WERI-Rb-1 (cell line): ENCODE data around the gene FAT1.

Experiments used
- DNase-seq: peaks from one replicate; pipeline ENCODE4 v3.0.0-alpha.2; 2020
- H3K27ac ChIP-seq: fragments of 250-450 bp; sonication (Bioruptor Pico); 2 replicates; pipeline ENCODE4 v1.5.1; 2020; ENCODE audit warnings: mild to moderate bottlenecking, moderate library complexity
- H3K27me3 ChIP-seq: fragments of 250-450 bp; sonication (Bioruptor Pico); 2 replicates; pipeline ENCODE4 v1.5.1; 2021; ENCODE audit warnings: mild to moderate bottlenecking, low read depth, moderate library complexity; ENCODE audit not compliant: insufficient read depth, severe bottlenecking
- H3K36me3 ChIP-seq: fragments of 250-450 bp; sonication (Bioruptor Pico); 2 replicates; pipeline ENCODE4 v1.5.1; 2020; ENCODE audit warnings: mild to moderate bottlenecking, moderate library complexity
- H3K4me3 ChIP-seq: 2 replicates; pipeline ENCODE4 v1.5.1; 2011; ENCODE audit warnings: low read depth, mild to moderate bottlenecking, control low read depth, low read length
- H3K9me3 ChIP-seq: fragments of 250-450 bp; sonication (Bioruptor Pico); 2 replicates; pipeline ENCODE4 v1.5.1; 2021; ENCODE audit warnings: mild to moderate bottlenecking, moderate library complexity; ENCODE audit not compliant: severe bottlenecking
- TF ChIP-seq, protein P1 (sequence below): IDR thresholded peaks from 2 replicates; pipeline ENCODE4 v1.5.1; 2011; ENCODE audit warnings: low read depth, mild to moderate bottlenecking, control low read depth, inconsistent platforms, low read length

Gene FAT1

DNA sequence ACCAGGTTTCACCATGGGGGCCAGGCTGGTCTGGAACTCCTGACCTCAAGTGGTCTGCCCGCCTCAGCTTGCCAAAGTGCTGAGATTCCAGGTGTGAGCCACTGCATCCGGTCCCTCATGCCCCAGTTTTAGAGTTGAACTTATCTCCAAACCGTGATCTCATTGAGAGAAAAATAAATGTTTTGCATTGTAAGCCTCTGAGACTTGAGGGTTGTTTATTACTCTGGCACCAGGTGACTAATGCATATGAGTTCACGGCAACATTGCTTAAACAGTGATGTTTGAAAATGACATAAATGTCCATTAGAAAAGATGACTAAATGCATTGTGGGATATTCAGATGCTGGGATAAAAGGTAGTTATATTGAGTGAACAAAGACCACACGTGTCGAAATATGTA, 22.9 kb upstream of the FAT1 start:
- no peak for DNase-seq
- peaks cover 100% of the 10 kb centered on the region for H3K27me3 ChIP-seq

DNA sequence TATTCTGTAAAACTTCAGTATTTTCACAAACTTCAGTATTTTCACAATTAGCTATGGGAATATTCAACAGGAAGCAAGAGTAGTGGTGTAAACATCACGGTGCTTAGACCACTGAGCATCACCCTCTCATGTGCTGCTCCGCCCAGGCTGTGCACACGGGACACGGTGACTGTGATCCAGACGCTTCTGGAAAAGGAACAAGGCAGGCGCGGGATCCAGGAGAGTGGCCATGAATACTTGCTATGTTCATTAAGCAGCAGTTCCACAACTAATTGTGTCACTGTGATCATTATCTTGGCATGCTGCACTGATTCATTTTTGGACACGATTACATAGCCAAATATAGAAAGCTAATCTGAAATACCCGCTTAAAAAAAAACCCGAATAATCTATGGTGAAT, 19.6 kb upstream of the FAT1 start:
- H3K9me3 ChIP-seq = peaks cover 3% of the 10 kb centered on the region
- H3K36me3 ChIP-seq = no peaks in the 10 kb centered on the region
- peaks cover 95% of the 10 kb centered on the region for H3K27me3 ChIP-seq
- TF ChIP-seq, protein P1, sequence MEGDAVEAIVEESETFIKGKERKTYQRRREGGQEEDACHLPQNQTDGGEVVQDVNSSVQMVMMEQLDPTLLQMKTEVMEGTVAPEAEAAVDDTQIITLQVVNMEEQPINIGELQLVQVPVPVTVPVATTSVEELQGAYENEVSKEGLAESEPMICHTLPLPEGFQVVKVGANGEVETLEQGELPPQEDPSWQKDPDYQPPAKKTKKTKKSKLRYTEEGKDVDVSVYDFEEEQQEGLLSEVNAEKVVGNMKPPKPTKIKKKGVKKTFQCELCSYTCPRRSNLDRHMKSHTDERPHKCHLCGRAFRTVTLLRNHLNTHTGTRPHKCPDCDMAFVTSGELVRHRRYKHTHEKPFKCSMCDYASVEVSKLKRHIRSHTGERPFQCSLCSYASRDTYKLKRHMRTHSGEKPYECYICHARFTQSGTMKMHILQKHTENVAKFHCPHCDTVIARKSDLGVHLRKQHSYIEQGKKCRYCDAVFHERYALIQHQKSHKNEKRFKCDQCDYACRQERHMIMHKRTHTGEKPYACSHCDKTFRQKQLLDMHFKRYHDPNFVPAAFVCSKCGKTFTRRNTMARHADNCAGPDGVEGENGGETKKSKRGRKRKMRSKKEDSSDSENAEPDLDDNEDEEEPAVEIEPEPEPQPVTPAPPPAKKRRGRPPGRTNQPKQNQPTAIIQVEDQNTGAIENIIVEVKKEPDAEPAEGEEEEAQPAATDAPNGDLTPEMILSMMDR = no peak
- no peak overlapping the region for H3K4me3 ChIP-seq
- no peak overlapping the region for H3K27ac ChIP-seq
- DNase-seq = no peak

More for the DNA sequence above, 22.9 kb upstream of the FAT1 start:
- TF ChIP-seq, protein P1 = no peak
- Histone ChIP-seq H3K27ac (no peak overlapping the region), H3K36me3 (no peaks in the 10 kb centered on the region), H3K9me3 (no peaks in the 10 kb centered on the region), H3K4me3 (no peak overlapping the region)

DNA sequence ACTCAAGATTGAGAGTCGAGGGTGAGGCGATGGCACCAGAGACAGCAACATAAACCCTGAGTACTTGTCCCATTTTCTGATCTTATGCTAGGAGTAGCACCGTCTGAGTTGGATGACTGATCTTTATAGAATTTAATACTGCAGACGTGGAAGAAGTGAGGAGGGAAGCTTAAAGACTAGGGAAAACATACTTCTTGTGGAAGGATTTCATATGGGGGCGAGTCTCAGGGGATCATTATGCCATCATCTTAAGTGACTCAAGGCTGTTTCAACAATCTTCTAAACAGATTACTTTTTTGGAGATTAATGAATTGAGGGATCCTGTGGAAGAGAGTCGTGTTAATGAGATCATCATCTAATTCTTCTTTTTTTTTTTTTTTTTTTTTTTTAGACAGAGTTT, 17.2 kb upstream of the FAT1 start:
- Histone ChIP-seq H3K4me3 (no peak overlapping the region), H3K27ac (no peak overlapping the region), H3K9me3 (peaks cover 3% of the 10 kb centered on the region), H3K36me3 (no peaks in the 10 kb centered on the region), H3K27me3 (peaks cover 92% of the 10 kb centered on the region)
- TF ChIP-seq, protein P1 = no peak
- DNase-seq = no peak

DNA sequence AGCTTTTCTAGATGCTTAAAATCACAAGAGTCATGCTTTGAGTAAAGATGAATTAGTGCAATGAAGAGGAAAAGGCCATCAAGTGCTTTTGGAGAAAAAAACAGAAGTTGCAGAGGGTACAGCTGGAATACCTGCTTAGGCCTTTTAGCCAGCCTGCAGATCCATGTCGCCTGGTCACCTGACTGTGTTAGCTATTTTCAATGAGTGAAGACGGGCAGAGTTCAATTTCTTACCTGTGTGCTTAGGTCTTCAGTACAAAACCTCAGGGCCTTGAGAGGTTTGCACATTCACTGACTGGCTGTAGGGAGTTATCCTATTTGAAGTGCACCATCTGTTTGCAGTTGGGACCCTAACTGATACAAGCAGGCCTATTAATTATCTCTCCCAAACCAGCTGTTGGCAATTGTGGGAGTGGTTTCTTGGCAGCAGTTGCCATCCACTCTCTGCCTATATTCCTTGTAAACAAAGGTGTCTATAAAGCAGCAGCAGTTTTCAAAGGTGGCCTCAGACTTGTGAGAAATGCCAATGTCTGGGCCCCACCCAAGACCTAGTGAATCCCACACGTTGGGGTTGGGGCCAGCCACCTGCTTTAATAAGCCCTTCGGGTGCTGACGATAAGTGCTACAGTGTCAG, 16.3 kb upstream of the FAT1 start:
- peaks cover 91% of the 10 kb centered on the region for H3K27me3 ChIP-seq
- DNase-seq = no peak
- no peaks in the 10 kb centered on the region for H3K36me3 ChIP-seq
- TF ChIP-seq, protein P1 = no peak
- H3K27ac ChIP-seq = no peak overlapping the region
- H3K4me3 ChIP-seq = no peak overlapping the region
- H3K9me3 ChIP-seq = peaks cover 3% of the 10 kb centered on the region

DNA sequence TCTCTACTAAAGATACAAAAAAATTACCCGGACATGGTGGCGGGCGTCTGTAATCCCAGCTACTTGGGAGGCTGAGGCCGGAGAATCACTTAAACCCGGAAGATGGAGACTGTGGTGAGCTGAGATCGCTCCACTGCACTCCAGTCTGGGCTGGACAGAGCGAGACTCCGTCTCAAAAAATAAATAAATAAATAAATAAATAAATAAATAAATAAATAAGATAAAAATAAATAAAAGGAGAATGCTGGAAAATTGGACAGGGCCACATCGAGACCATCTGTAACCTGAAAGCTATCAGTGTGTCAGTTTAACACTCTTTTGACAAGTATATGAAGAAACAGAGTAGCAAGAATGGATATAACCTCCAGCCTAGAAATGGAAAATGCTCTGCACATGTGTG, 15.7 kb upstream of the FAT1 start:
- Histone ChIP-seq H3K9me3 (peaks cover 3% of the 10 kb centered on the region), H3K4me3 (no peak overlapping the region), H3K27ac (no peak overlapping the region), H3K27me3 (peaks cover 91% of the 10 kb centered on the region), H3K36me3 (no peaks in the 10 kb centered on the region)
- DNase-seq = no peak
- TF ChIP-seq, protein P1 = no peak

DNA sequence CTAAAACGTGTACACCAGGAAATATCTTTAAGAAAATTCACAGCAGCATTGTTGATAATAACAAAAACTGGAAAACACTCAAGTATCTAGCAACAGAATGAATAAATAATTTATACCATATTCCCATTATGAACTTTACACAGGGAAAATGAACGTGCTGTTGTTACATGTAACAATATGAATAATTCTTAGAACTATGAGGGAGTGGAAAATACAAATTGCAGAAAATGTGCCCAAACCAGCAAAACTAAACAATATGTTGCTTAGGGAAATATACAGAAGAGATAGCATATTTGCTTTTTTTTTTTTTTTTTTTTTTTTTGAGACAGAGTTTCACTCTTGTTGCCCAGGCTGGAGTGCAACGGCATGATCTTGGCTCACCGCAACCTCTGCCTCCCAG, 14.8 kb upstream of the FAT1 start:
- Histone ChIP-seq H3K36me3 (no peaks in the 10 kb centered on the region), H3K27ac (no peak overlapping the region), H3K27me3 (peaks cover 91% of the 10 kb centered on the region), H3K9me3 (peaks cover 3% of the 10 kb centered on the region), H3K4me3 (no peak overlapping the region)
- TF ChIP-seq, protein P1 = no peak
- no peak for DNase-seq
